HepG2 (cell line): ENCODE results near the gene DAD1. TPM values are rescaled to one million over a fixed set of nuclear protein-coding genes. Genes with fewer than 3 reads are reported as not detected.
A peak's percentile ranks its signal among the peaks of the same experiment; 100 is the strongest.

Experiments
- AGO1 ChIP-seq: fragments of 200-400 bp; formaldehyde crosslinking; IDR thresholded peaks from 2 replicates; pipeline ENCODE4 v1.6.1; 2017; ENCODE audit warnings: mild to moderate bottlenecking, low read depth, low read length, moderate library complexity; ENCODE audit not compliant: poor library complexity, severe bottlenecking
- BATF2 ChIP-seq: sonication (generic); formaldehyde crosslinking; IDR thresholded peaks from 2 replicates; pipeline ENCODE4 v1.8.0; 2022; ENCODE audit warnings: mild to moderate bottlenecking, missing genetic modification reagents, moderate library complexity
- CBFB ChIP-seq: sonication (generic); formaldehyde crosslinking; IDR thresholded peaks from 2 replicates; pipeline ENCODE4 v1.4.0; 2020; ENCODE audit warnings: missing genetic modification reagents
- HBP1 ChIP-seq: IDR thresholded peaks from 2 replicates; pipeline ENCODE4 v1.6.1; 2016; ENCODE audit warnings: low read depth, control low read depth
- HINFP ChIP-seq: sonication (generic); formaldehyde crosslinking; IDR thresholded peaks from 2 replicates; pipeline ENCODE4 v1.4.0; 2020; ENCODE audit warnings: low read depth, mild to moderate bottlenecking, missing genetic modification reagents
- HNRNPK ChIP-seq: fragments of 200-400 bp; formaldehyde crosslinking; IDR thresholded peaks from 2 replicates; pipeline ENCODE4 v1.6.1; 2018; ENCODE audit warnings: low read length, low read depth, moderate library complexity, mild to moderate bottlenecking; ENCODE audit not compliant: poor library complexity, severe bottlenecking
- MNT ChIP-seq: fragments of 450-650 bp; IDR thresholded peaks from 2 replicates; pipeline ENCODE4 v1.6.1; 2016
- MTA1 ChIP-seq: sonication (generic); formaldehyde crosslinking; IDR thresholded peaks from 2 replicates; pipeline ENCODE4 v1.4.0; 2020; ENCODE audit warnings: missing genetic modification reagents, mild to moderate bottlenecking, borderline replicate concordance
- MTF2 ChIP-seq: sonication (generic); formaldehyde crosslinking; IDR thresholded peaks from 2 replicates; pipeline ENCODE4 v1.5.0; 2020; ENCODE audit warnings: missing genetic modification reagents, borderline replicate concordance
- NBN ChIP-seq: fragments of 450-650 bp; conservative IDR thresholded peaks from 2 replicates; pipeline ENCODE4 v1.6.1; 2017
- PAX8 ChIP-seq: sonication (generic); formaldehyde crosslinking; IDR thresholded peaks from 2 replicates; pipeline ENCODE4 v1.8.0; 2022; ENCODE audit warnings: mild to moderate bottlenecking, missing genetic modification reagents, borderline replicate concordance
- POLR2G ChIP-seq: fragments of 200-400 bp; formaldehyde crosslinking; IDR thresholded peaks from 2 replicates; pipeline ENCODE4 v1.6.1; 2018; ENCODE audit warnings: mild to moderate bottlenecking, low read depth, low read length, moderate library complexity
- REXO4 ChIP-seq: sonication (generic); formaldehyde crosslinking; IDR thresholded peaks from 2 replicates; pipeline ENCODE4 v1.8.0; 2022; ENCODE audit warnings: missing genetic modification reagents, mild to moderate bottlenecking, borderline replicate concordance
- RXRA ChIP-seq: sonication (generic); formaldehyde crosslinking; IDR thresholded peaks from 2 replicates; pipeline ENCODE4 v1.5.1; 2020; ENCODE audit warnings: missing genetic modification reagents
- TEAD3 ChIP-seq: optimal IDR thresholded peaks from 2 replicates; pipeline ENCODE3; 2016; ENCODE audit warnings: borderline replicate concordance
- ZBTB37 ChIP-seq: sonication (generic); formaldehyde crosslinking; IDR thresholded peaks from 2 replicates; pipeline ENCODE4 v1.4.0; 2020; ENCODE audit warnings: mild to moderate bottlenecking, missing genetic modification reagents
- ZFX ChIP-seq: sonication (generic); formaldehyde crosslinking; IDR thresholded peaks from 2 replicates; pipeline ENCODE4 v1.4.0; 2020; ENCODE audit warnings: mild to moderate bottlenecking, low read depth, missing genetic modification reagents, moderate library complexity
- ZNF101 ChIP-seq: sonication (generic); formaldehyde crosslinking; IDR thresholded peaks from 2 replicates; pipeline ENCODE4 v1.4.0; 2020; ENCODE audit warnings: mild to moderate bottlenecking, low read depth, missing genetic modification reagents, borderline replicate concordance
- ZNF326 ChIP-seq: sonication (generic); formaldehyde crosslinking; IDR thresholded peaks from 2 replicates; pipeline ENCODE4 v1.4.0; 2020; ENCODE audit warnings: missing genetic modification reagents, borderline replicate concordance
- ZNF335 ChIP-seq: sonication (generic); formaldehyde crosslinking; IDR thresholded peaks from 2 replicates; pipeline ENCODE4 v1.4.0; 2020; ENCODE audit warnings: missing genetic modification reagents
- ZNF547 ChIP-seq: sonication (generic); formaldehyde crosslinking; IDR thresholded peaks from 2 replicates; pipeline ENCODE4 v1.5.1; 2020; ENCODE audit warnings: mild to moderate bottlenecking, missing genetic modification reagents
- ZNF616 ChIP-seq: sonication (generic); formaldehyde crosslinking; IDR thresholded peaks from 2 replicates; pipeline ENCODE4 v1.5.0; 2020; ENCODE audit warnings: low read depth, mild to moderate bottlenecking, missing genetic modification reagents
- ZNF678 ChIP-seq: sonication (generic); formaldehyde crosslinking; IDR thresholded peaks from 2 replicates; pipeline ENCODE4 v1.4.0; 2020; ENCODE audit warnings: mild to moderate bottlenecking, missing genetic modification reagents
- ZNF816 ChIP-seq: sonication (generic); formaldehyde crosslinking; IDR thresholded peaks from 2 replicates; pipeline ENCODE4 v1.8.0; 2022; ENCODE audit warnings: missing genetic modification reagents, mild to moderate bottlenecking, borderline replicate concordance
- polyA plus RNA-seq, 8 experiments: library from polyadenylated mRNA; depleted of rRNA in 3 of 8; stranded (reverse) in 7 of 8; unstranded in 1 of 8; fragments of >200 nt; fragmentation: Illumina TruSeq in 4 of 8; extraction: Trizol in 4 of 8; gene quantifications; 2 replicates each; pipeline versions ENCODE4 v1.2.1 to v1.2.3, GENCODE V29; 2011 to 2016; ENCODE audit warnings: low read depth in 4 of 8, missing spikeins in 1 of 8, mixed read lengths in 1 of 8; ENCODE audit not compliant: insufficient read depth in 1 of 8
- total RNA-seq, 5 experiments: library from RNA; depleted of rRNA; stranded (reverse); fragments of >200 nt; fragmentation: Illumina TruSeq; extraction: Trizol; gene quantifications; 2 replicates each; pipeline ENCODE4 v1.2.3, GENCODE V29; 2016; ENCODE audit warnings: low read depth in 1 of 5

Gene DAD1
- total and polyA plus RNA-seq, 2 of the 13 experiments (the other 11 are each of a cell fraction or from before 2014, with no cell fraction given), result 558 to 626 TPM

- TF ChIP-seq ZNF335 (CRISPR knock-in tag) (no peak; the same call in 1 of the 2 replicates), CBFB (CRISPR knock-in tag) (no peak), HINFP (CRISPR knock-in tag) (no peak), NBN (no peak), ZBTB37 (CRISPR knock-in tag) (no peak), ZNF101 (no peak), ZNF326 (CRISPR knock-in tag) (no peak), REXO4 (CRISPR knock-in tag) (no peak), MNT (no peak), POLR2G (no peak), HNRNPK (no peak), MTA1 (no peak; the same call in 1 of the 2 replicates), RXRA (no peak; the same call in 1 of the 2 replicates), HBP1 (CRISPR knock-in tag) (no peak), BATF2 (CRISPR knock-in tag) (no peak), AGO1 (no peak), ZNF816 (CRISPR knock-in tag) (no peak), ZNF616 (CRISPR knock-in tag) (no peak), ZFX (CRISPR knock-in tag) (peak; percentile 46; the same call in 1 of the 2 replicates), TEAD3 (CRISPR knock-in tag) (peak; percentile 19), MTF2 (CRISPR knock-in tag) (no peak), ZNF547 (CRISPR knock-in tag) (peak; percentile 24; the same call in 1 of the 2 replicates), ZNF678 (CRISPR knock-in tag) (0 out of 2 replicates have a peak, but pooled peaks have one; percentile 37), PAX8 (CRISPR knock-in tag) (no peak)
Measured at GRCh38 chr14:22558221-22558913, 30.7 kb downstream of the DAD1 start (continued).
